Fibroblast of lung (primary cell): Measurements from ENCODE around the gene ZNF385B. TPM values are rescaled to one million over a fixed set of nuclear protein-coding genes. Genes with fewer than 3 reads are reported as not detected.

Source experiments
- DNase-seq, 2 donors: peaks; one replicate each; pipeline versions ENCODE4 v3.0.0 to v3.0.0-alpha.2; 2010; ENCODE audit warnings: low read depth in 2 of 2
- H2AFZ ChIP-seq: 2 replicates; pipeline ENCODE4 v1.5.1; 2012; ENCODE audit warnings: low read length, control low read depth, inconsistent platforms
- H3K27ac ChIP-seq: 2 replicates; pipeline ENCODE4 v1.5.1; 2011; ENCODE audit warnings: low read length, control low read depth; ENCODE audit not compliant: insufficient read depth
- H3K27me3 ChIP-seq: 2 replicates; pipeline ENCODE4 v1.5.1; 2011; ENCODE audit warnings: mild to moderate bottlenecking, low read length; ENCODE audit not compliant: control insufficient read depth, insufficient read depth
- H3K36me3 ChIP-seq: 2 replicates; pipeline ENCODE4 v1.5.1; 2011; ENCODE audit warnings: low read length; ENCODE audit not compliant: control insufficient read depth, insufficient read depth
- H3K4me1 ChIP-seq: 2 replicates; pipeline ENCODE4 v1.5.1; 2011; ENCODE audit warnings: low read length; ENCODE audit not compliant: control insufficient read depth, insufficient read depth; ENCODE audit errors: extremely low read depth
- H3K4me2 ChIP-seq: 2 replicates; pipeline ENCODE4 v1.5.1; 2011; ENCODE audit warnings: low read length, control low read depth; ENCODE audit not compliant: insufficient read depth; ENCODE audit errors: extremely low read depth
- H3K4me3 ChIP-seq, 4 experiments: fragments of 200-600 bp in 1 of 4; sonication (generic) in 1 of 4; replicated peaks in 1 of 4; 2 replicates each; pipeline ENCODE4 v1.5.1; 2011 to 2016; ENCODE audit warnings: low read length in 4 of 4, low read depth in 3 of 4, mild to moderate bottlenecking in 3 of 4, control low read depth in 2 of 4, inconsistent platforms in 1 of 4, mixed read lengths in 1 of 4; ENCODE audit not compliant: insufficient read depth in 1 of 4; ENCODE audit errors: control extremely low read depth in 1 of 4
- H3K79me2 ChIP-seq: 2 replicates; pipeline ENCODE4 v1.5.1; 2012; ENCODE audit warnings: mild to moderate bottlenecking, low read length, inconsistent platforms; ENCODE audit not compliant: control insufficient read depth, insufficient read depth
- H3K9ac ChIP-seq: 2 replicates; pipeline ENCODE4 v1.5.1; 2011; ENCODE audit warnings: mild to moderate bottlenecking, low read length, control low read depth; ENCODE audit not compliant: insufficient read depth
- H3K9me3 ChIP-seq: 2 replicates; pipeline ENCODE4 v1.5.1; 2012; ENCODE audit warnings: low read depth, low read length; ENCODE audit not compliant: control insufficient read depth, insufficient read depth
- H4K20me1 ChIP-seq: 2 replicates; pipeline ENCODE4 v1.5.1; 2011; ENCODE audit warnings: low read length; ENCODE audit not compliant: control insufficient read depth, insufficient read depth; ENCODE audit errors: extremely low read depth
- CTCF ChIP-seq, 2 donors: IDR thresholded peaks in 1 of 2; conservative IDR thresholded peaks in 1 of 2; 1 replicate in 1 of 2; 2 replicates in 1 of 2; pipeline ENCODE4 v1.5.1; 2011 to 2012; ENCODE audit warnings: low read length in 2 of 2, control low read depth in 1 of 2, inconsistent platforms in 1 of 2, low read depth in 1 of 2, mild to moderate bottlenecking in 1 of 2
- EZH2 ChIP-seq: IDR thresholded peaks from 2 replicates; pipeline ENCODE4 v1.5.1; 2012; ENCODE audit warnings: low read length, control low read depth, mild to moderate bottlenecking; ENCODE audit errors: missing control alignments
- polyA plus RNA-seq, 2 donors: library from polyadenylated mRNA; depleted of rRNA in 1 of 2; stranded (reverse) in 1 of 2; unstranded in 1 of 2; fragments of >200 nt; gene quantifications; 2 replicates each; pipeline ENCODE4 v1.2.1, GENCODE V29; 2011 to 2012; ENCODE audit warnings: missing spikeins in 1 of 2
- total RNA-seq: library from RNA; depleted of rRNA; stranded (reverse); fragments of >200 nt; gene quantifications from 2 replicates; pipeline ENCODE4 v1.2.1, GENCODE V29; 2014

The ZNF385B gene
- total and polyA plus RNA-seq, 2 donors (not counting 1 experiment from before 2014, with no cell fraction given): 0.06 TPM; not detected in 1

- TF ChIP-seq CTCF (conservative IDR thresholded peaks at IDR 0.05 in 1 of 2, IDR thresholded peaks at IDR 0.05 in 1 of 2; ENCODE audit: low read depth in 1 of 2, low read length in 2 of 2) (no peak), EZH2 (no peak)
- Histone ChIP-seq H3K9ac (no peak overlapping the region), H3K4me2 (no peak overlapping the region), H3K27ac (no peak overlapping the region), H3K79me2 (no peaks in the 10 kb centered on the region), H3K36me3 (no peaks in the 10 kb centered on the region), H4K20me1 (no peaks in the 10 kb centered on the region), H3K9me3 (no peaks in the 10 kb centered on the region), H3K27me3 (no peaks in the 10 kb centered on the region), H3K4me1 (no peaks in the 10 kb centered on the region), H2AFZ (no peak overlapping the region), H3K4me3 (no peak overlapping the region)
- DNase-seq: peak; percentile 21 to 56
Measured at GRCh38 chr2:179538406-179539123, 322.8 kb downstream of the ZNF385B start.

- Histone ChIP-seq H3K9ac (no peak overlapping the region), H3K4me3 (no peak overlapping the region), H3K4me1 (no peaks in the 10 kb centered on the region), H3K27ac (no peak overlapping the region), H4K20me1 (no peaks in the 10 kb centered on the region), H2AFZ (no peak overlapping the region), H3K79me2 (no peaks in the 10 kb centered on the region), H3K36me3 (no peaks in the 10 kb centered on the region), H3K27me3 (no peaks in the 10 kb centered on the region), H3K9me3 (no peaks in the 10 kb centered on the region), H3K4me2 (no peak overlapping the region)
- no peak for TF ChIP-seq CTCF (conservative IDR thresholded peaks at IDR 0.05 in 1 of 2, IDR thresholded peaks at IDR 0.05 in 1 of 2; ENCODE audit: low read depth in 1 of 2, low read length in 2 of 2)
- no peak for TF ChIP-seq EZH2
- DNase-seq: peak; percentile 11 to 23
Measured at GRCh38 chr2:179536185-179536584, 325.2 kb downstream of the ZNF385B start.

GRCh38 chr2:179533875-179534274, 327.5 kb downstream of the ZNF385B start:
- no peak overlapping the region for H3K27ac ChIP-seq
- H3K9ac ChIP-seq: no peak overlapping the region
- no peaks in the 10 kb centered on the region for H3K36me3 ChIP-seq
- no peaks in the 10 kb centered on the region for H3K27me3 ChIP-seq
- H3K9me3 ChIP-seq: no peaks in the 10 kb centered on the region
- DNase-seq: no peak
- TF ChIP-seq CTCF (conservative IDR thresholded peaks at IDR 0.05 in 1 of 2, IDR thresholded peaks at IDR 0.05 in 1 of 2; ENCODE audit: low read depth in 1 of 2, low read length in 2 of 2): no peak
- no peak for TF ChIP-seq EZH2
- H3K4me3 ChIP-seq: no peak overlapping the region
- H2AFZ ChIP-seq: no peak overlapping the region
- H3K4me2 ChIP-seq: no peak overlapping the region
- H3K79me2 ChIP-seq: no peaks in the 10 kb centered on the region
- no peaks in the 10 kb centered on the region for H4K20me1 ChIP-seq
- no peaks in the 10 kb centered on the region for H3K4me1 ChIP-seq
